Measurements from ENCODE around the gene DDX10.

DDX10 gene

DNA sequence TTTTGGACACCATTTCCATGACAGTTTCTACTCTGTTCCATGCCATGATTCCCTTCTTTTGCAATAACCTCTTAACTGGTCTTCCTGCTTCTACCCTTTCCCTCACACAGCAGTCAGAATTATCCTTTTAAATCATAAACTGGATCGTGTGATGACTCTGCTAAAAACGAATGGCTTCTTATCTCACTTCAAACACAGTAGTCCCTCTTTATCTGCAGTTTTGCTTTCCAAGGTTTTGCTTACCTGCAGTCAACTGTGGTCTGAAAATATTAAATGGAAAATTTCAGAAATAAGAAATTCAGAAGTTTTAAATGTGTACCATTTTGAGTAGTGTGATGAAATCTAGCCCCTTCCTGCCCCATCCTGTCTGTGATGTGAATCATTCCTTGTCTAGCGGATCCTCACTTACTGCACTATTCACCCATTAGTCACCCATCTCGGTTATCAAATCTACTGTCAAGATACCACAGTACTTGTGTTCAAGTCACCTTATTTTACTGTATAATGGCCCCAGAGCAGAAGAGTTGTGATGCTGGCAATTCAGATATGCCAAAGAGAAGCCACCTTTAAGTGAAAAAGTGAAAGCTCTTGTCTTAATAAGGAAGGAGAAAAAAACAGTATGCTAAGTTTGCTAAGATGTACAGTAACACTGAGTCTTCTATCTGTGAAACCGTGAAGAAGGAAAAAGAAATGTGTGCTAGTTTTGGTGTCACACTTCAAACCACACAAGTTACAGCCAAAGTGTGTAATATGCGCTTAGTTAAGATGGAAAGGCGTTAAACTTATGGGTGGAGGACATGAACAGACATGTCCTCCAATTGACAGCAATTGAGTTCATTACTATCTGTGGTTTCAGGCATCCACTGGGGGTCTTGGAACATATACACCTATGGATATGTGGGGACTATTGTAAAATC is 283.0 kb downstream of the DDX10 start:
- no peak for DNase-seq

DNA sequence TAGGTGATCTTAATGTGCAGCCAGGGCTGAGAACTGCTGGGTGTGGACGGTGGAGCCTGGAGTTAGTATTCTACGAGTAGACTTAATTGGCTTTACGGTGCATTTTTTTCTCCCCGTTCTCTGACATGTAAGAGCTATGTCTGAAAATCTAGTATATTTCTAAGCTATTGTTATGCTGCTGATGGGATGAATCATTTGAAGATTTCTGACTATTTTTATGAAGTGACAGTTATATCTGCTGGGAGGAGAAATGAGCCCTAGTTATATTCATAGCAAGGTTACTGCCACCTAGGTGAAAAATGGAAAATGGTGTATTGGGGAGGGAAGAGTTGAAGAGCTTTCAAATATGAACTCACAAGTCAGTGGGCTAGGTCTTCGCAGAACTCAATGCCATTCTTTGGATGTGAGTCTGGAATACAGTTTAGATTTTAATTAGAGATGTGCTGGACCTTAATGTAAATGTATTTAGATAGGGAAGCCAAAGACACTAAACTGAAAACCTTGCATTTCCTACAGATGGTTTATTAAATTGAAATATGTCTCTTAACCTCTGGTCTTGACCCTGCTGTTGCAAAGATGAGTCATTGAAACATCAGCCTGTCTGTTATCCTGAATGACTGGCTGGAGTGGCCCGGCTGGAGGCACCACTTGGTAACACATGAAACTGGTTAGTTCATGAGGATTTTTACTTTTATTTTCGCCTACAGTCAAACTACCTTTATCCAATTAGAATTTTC is 293.7 kb downstream of the DDX10 start:
- peak in 2 of 4 experiments; percentile 15 to 16 for DNase-seq

- DNase-seq = no peak
Observed at GRCh38 chr11:108959105-108959761, 294.4 kb downstream of the DDX10 start.

GRCh38 chr11:108959874-108960273 is 295.0 kb downstream of the DDX10 start:
- DNase-seq = no peak

- DNase-seq = no peak
Observed at GRCh38 chr11:108960501-108960900, 295.6 kb downstream of the DDX10 start.

DNA sequence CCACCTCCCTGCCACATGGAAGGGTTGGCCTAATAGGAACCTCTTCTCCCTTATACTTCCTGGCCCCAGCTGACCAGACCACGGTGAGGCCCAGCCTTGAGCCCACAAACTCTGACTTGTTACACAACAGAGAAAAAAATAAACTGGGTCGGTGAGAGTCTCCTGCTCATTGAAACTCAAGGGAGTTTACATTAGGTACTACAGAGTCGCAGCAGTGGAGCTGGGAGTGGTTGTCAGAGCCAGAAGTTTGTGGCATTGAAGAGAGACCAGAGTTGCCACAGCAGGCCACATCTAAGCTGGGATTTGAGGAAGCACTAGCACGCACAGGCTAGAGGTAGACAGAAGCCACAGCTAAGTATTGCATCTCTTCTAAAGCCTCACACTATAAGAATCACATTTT is 296.2 kb downstream of the DDX10 start:
- peak; percentile 18 to 37 (median 32) for DNase-seq

- DNase-seq = no peak
Observed at GRCh38 chr11:108963118-108963517, 298.2 kb downstream of the DDX10 start.

DNA sequence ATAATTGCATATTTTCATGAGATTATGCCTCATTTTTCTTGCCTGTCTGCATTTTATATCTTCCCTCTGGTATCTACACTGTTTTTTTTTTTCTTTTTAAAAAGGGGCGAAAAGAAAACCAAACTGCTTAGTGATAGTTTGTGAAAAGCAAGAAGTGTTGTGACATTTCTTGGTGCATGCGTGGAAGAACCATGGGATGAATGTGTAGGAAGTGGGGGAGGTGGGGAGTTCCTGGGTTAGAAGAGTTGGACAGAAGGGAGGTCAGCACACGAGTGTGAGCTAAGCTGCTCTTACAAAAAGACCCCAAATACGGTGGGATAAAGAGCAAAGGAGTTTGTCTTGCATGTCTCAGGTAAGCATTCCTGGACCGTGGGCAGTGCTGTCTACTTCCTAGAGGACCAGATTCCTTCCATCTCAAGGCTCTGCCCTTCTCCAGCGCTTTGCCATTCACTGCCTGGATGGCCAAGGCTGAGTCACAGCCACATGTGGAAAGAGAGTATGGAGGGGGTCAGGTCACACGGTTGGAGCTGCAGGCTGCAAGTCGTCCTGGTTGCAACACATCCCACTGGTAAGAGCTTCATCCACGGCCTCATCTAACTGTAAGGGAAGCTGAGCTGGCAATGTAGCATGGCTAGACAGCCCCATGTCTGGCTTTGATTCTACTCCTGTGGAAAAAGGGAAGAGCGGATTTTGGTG is 300.6 kb downstream of the DDX10 start:
- DNase-seq = peak; percentile 79 to 93 (median 88)

DNA sequence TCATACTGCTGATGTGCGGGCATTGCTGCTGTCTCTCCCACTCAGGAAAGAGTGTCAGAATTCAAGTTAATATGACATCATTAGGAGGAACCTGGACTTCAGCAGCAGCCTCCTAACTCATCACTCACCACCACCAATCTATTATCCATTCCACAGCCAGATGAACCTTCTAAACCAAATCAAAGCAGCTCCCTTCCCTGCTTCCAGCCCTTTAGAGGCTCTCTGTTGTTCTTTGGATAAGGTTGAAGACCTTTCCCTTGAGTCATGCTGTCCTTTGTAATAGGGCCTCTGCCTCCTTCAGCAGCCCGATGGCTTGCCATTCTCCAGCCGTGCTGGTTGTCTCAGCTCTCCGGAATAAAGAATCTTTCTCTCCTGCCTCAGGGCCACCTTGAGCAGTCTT is 301.3 kb downstream of the DDX10 start:
- peak in 2 of 4 experiments; percentile 35 to 40 for DNase-seq

- DNase-seq = no peak
Observed at GRCh38 chr11:108966978-108967377, 302.1 kb downstream of the DDX10 start.

DNA sequence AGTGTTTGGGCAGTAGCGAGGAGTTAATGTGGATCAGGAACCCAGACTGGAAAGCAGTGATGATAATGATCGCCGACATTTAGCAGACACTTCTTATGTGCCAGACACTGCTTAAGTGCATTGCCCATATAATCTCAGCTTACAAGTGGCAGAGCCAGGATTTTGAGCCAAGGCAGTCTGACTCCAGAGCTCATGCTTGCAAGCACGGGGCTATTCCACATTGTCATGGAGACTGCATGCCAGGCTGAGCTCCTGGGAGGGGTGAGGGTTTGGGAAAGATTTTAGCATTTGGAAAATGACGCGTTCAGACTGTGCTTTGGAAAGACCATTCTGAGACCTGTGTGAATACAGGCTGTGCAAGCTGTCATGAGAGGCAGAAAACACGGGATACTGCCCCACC is 302.7 kb downstream of the DDX10 start:
- no peak for DNase-seq

GRCh38 chr11:108970221-108970991 is 305.5 kb downstream of the DDX10 start:
- peak in 3 of 4 experiments; percentile 13 to 31 (median 22) for DNase-seq

GRCh38 chr11:108973402-108974162 is 308.7 kb downstream of the DDX10 start:
- DNase-seq = peak in 3 of 4 experiments; percentile 10 to 27 (median 15)

DNA sequence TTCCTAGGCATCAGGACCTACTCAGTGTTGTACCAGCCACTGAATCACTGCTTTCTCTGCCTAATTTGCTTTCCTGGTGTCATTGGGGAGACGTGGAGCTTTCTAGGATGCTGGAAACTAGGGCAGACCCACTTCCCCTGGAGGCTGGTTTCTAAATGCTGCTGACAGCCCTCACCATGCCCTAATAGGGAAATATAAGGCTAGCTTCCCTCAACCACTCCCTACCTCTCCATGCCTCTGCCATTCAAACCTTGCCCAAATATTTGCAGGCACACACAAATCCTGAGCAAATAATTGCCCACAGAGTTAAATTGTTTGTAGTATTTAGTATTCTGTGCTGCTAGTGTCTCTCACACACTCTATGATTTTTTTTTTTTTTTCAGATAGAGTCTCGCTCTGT is 310.2 kb downstream of the DDX10 start:
- DNase-seq = no peak

GRCh38 chr11:108975641-108976071 is 310.8 kb downstream of the DDX10 start:
- no peak for DNase-seq

- no peak for DNase-seq
Observed at GRCh38 chr11:108983636-108984420, 319.0 kb downstream of the DDX10 start.

- no peak for DNase-seq
Observed at GRCh38 chr11:108984523-108984922, 319.7 kb downstream of the DDX10 start.

- no peak for DNase-seq
Observed at GRCh38 chr11:108985236-108985944, 320.5 kb downstream of the DDX10 start.

DNA sequence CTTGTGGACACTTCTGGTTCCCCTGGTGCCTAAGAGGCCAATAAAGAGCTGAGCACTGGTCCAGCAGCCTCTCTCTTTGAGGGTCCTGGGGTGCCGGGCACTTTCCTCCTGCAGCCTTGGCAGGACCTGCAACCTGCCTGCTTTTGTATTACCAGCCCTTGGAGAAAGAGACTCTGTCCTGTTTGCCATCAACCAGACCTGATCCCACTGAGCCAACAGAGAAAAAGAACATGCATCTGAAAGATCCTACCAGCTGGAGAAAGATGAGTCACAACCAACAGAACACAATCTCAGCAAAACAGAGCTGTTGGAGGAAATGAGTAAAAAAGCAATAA is 321.0 kb downstream of the DDX10 start:
- DNase-seq = peak in 3 of 4 experiments; percentile 18 to 44 (median 42)
